Mucosa of descending colon (tissue), 3 donors: ENCODE results near the gene C18orf63. TPM values are rescaled to one million over a fixed set of nuclear protein-coding genes. Genes with fewer than 3 reads are reported as not detected.

Experiments used
- ATAC-seq: fragments of 200-7000 bp; cut with Tn5 transposase; one replicate; pipeline ENCODE4 v1.9.1; 2020; ENCODE audit warnings: mild to moderate bottlenecking, moderate library complexity
- DNase-seq, 3 donors: peaks; one replicate each; pipeline ENCODE4 v3.0.0-alpha.2; 2020
- H3K36me3 ChIP-seq: fragments of 200-600 bp; one replicate; pipeline ENCODE4 v1.8.0; 2021; ENCODE audit warnings: low read depth, mild to moderate bottlenecking
- H3K4me1 ChIP-seq: fragments of 200-600 bp; one replicate; pipeline ENCODE4 v1.8.0; 2021; ENCODE audit warnings: low read depth, mild to moderate bottlenecking
- H3K4me3 ChIP-seq: fragments of 200-600 bp; one replicate; pipeline ENCODE4 v1.8.0; 2021; ENCODE audit warnings: mild to moderate bottlenecking
- H3K9me3 ChIP-seq: fragments of 200-600 bp; one replicate; pipeline ENCODE4 v1.8.0; 2021; ENCODE audit warnings: mild to moderate bottlenecking
- intact Hi-C, 2 donors: fragments of 100-400 bp; cut with DNase I in 1 of 2; cut with micrococcal nuclease in 1 of 2; formaldehyde crosslinking; loops; one replicate each; pipeline versions ENCODE4 v1.11.0 to v1.11.1; 2022; cut with DNase I, micrococcal nuclease
- total RNA-seq, 3 donors: library from RNA; stranded (reverse); fragmentation: NEBNext Ultra II Directional in 2 of 3; extraction: Animal tissue kit (Norgen Biotek cat#: 25700) in 2 of 3; gene quantifications; one replicate each; pipeline versions ENCODE4 v1.2.1 to v1.2.4, GENCODE V29; 2021 to 2023
- TF ChIP-seq, protein P1 (sequence below): fragments of 200-600 bp; IDR thresholded peaks from one replicate; pipeline ENCODE4 v1.8.0; 2022; ENCODE audit warnings: antibody characterized with exemption, mild to moderate bottlenecking
- donor health status: DM: no; HTN: no; CAD: no; lungs with moderate emphysema.
- donor health status: DM: no; HTN: no; CAD: no.
- donor health status: DM: no; HTN: yes; CAD: no.

C18orf63 gene
- total RNA-seq, 3 donors from 2014 or later = not detected

DNA sequence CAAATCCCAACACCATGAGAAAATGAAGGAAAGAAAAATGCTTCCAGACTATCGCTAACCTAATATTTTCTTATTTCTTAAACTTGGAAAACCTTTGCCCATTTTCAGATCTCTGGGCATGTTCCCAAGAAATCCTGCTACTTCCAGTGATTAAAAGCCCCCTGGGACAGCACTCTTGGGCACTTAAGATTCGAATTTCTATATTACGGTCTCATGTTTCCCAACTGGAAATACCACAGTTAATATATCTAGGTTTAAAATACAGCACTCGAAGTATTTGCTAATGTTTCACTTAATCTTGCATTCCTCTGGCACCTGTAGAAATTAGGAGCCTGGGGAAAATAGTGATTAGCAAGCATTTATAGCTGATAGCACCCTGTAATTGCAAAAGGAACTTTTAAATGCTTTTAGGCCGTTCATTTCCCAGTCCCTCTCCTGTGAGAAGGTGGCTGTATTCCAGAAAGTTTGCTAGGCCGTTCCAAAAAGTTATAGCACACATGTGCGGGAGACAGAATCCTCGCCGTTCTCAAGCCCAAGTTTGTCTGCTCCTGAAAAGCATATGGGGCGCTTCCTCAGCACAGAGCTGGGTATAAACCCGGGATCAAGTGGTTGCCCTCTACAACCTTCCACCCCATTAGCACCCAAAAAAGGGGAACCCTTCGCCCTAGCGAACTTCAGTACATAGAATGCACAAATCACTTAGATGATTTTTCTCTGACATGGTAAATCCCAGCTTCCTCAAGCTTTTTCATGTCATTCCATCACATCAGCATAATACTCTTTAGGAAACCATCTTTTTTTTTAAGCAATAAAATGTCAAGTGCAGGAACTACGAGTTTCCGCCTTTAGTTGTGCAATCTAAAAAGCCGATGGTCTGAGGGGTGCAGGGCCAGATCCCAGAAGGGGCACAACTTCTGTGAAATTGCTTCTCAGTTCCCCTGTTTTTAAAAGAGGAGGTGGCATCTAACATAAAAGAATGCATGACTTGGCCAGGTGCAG, 80.8 kb downstream of the C18orf63 start:
- DNase-seq = no peak
- intact Hi-C loops = no loop called here
- no peaks in the 10 kb centered on the region for H3K36me3 ChIP-seq
- TF ChIP-seq, protein P1, sequence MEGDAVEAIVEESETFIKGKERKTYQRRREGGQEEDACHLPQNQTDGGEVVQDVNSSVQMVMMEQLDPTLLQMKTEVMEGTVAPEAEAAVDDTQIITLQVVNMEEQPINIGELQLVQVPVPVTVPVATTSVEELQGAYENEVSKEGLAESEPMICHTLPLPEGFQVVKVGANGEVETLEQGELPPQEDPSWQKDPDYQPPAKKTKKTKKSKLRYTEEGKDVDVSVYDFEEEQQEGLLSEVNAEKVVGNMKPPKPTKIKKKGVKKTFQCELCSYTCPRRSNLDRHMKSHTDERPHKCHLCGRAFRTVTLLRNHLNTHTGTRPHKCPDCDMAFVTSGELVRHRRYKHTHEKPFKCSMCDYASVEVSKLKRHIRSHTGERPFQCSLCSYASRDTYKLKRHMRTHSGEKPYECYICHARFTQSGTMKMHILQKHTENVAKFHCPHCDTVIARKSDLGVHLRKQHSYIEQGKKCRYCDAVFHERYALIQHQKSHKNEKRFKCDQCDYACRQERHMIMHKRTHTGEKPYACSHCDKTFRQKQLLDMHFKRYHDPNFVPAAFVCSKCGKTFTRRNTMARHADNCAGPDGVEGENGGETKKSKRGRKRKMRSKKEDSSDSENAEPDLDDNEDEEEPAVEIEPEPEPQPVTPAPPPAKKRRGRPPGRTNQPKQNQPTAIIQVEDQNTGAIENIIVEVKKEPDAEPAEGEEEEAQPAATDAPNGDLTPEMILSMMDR = no peak
- H3K4me1 ChIP-seq = no peaks in the 10 kb centered on the region
- H3K9me3 ChIP-seq = no peaks in the 10 kb centered on the region
- no peak for ATAC-seq
- H3K4me3 ChIP-seq = no peak overlapping the region

DNA sequence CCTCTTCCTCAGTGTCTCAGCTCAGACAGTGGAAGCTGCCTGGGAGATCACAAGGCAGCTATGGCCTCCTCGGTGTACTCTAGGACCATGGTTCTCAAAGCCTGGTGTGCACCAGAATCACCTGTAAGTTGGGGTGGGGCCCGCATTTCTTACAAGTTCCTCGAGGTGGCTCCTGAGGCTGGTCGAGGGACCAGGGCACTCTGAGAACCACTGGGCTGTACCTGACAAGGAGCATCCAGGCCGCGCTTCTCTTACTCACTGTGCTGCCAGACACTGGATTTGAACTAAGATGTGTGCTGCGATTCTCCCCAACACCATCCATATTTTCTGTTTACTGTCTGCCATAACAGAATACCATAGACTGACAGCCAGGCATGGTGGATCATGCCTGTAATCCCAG, 81.9 kb downstream of the C18orf63 start:
- Histone ChIP-seq H3K36me3 (no peaks in the 10 kb centered on the region), H3K4me1 (no peaks in the 10 kb centered on the region), H3K4me3 (no peak overlapping the region), H3K9me3 (no peaks in the 10 kb centered on the region)
- intact Hi-C loops = no loop called here
- peak; percentile 24 for ATAC-seq
- peak in 1 of 3 donors; percentile 35 for DNase-seq
- TF ChIP-seq, protein P1 = no peak

DNA sequence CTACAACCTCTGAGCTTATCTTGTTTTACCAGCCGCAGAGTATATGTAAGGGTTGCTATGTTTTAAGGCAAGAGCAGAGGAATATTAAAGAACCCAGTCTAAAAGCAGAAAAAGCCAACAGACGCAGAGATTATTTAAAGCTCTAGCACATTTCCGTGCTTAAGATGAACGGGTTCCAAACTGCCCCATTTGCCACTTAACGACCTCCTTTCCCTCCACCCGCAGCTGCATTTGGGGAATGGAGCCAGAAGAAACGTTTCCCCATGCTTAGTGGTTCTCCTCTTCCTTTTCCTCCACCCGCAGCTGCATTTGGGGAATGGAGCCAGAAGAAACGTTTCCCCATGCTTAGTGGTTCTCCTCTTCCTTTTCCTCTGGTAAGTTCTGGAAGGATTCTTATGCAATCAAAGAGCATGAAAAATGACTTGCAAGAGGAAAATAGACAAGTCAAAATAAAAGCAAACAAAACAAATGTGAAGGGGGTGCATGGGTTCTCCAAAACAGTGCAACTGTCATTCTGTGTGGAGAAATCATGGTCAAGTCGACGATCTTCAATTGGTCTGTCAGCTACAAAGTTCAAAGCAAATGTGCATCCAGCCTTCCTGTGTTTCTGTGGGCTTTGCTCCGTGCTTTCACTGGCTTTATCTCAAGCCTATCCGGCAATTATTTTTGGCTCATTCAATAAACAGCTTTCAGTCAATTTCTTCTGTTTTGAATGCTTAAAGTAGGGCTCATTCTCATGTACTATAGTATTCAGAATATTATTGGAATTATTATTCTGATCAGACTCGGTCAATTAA, 83.7 kb downstream of the C18orf63 start:
- H3K4me1 ChIP-seq = no peaks in the 10 kb centered on the region
- intact Hi-C loops = no loop called here
- no peak for ATAC-seq
- TF ChIP-seq, protein P1 = no peak
- no peaks in the 10 kb centered on the region for H3K36me3 ChIP-seq
- no peak for DNase-seq
- H3K9me3 ChIP-seq = no peaks in the 10 kb centered on the region
- no peak overlapping the region for H3K4me3 ChIP-seq

DNA sequence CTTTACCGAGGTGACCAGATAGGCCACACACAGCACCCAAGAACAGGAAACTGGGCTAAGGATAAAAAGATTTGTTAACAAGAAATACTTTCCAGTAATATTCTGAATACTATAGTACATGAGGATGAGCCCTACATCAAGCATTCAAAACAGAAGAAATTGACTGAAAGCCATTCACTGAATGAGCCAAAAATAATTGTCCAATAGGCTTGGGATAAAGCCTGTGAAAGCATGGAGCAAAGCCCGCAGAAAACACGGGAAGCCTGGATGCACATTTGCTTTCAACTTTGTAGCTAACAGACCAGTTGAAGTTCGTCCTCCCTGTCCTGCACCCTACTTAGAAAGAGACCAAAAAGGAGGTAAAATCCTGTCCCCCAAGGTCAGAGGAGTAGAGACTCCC, 85.2 kb downstream of the C18orf63 start:
- Histone ChIP-seq H3K36me3 (no peaks in the 10 kb centered on the region), H3K4me1 (no peaks in the 10 kb centered on the region), H3K9me3 (no peaks in the 10 kb centered on the region), H3K4me3 (no peak overlapping the region)
- ATAC-seq (no peak), DNase-seq (no peak)
- TF ChIP-seq, protein P1 = no peak
- intact Hi-C loops = no loop called here

DNA sequence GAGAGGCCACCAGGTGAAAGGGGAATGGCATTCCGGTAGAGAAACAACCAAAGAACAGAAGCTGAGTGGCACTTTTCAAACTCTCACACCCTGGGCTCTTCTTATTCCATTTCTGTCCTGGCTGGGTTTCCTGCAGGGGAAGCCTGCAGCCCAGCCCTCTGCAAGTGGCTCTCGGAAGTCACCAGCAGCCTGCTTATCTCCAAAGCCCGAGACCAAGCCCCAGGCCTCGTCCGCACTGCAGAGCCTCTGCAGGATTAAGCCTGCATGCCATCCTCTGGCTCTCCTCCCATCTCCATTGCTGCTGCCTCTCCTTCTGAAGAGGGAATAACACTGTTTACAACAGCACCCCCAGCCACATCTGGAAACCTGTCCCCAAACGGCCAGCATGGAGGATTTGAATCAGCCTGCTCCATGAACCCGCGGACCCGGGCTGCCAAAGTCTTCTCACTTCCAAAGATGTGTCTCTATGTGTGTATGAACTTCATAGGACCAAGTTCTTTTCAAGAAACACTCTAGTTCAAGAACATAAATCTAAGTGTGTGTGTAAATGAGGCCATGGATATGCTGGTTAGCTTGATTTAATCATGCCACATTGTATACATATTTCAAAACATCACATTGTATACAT, 87.3 kb downstream of the C18orf63 start:
- no peak for DNase-seq
- H3K9me3 ChIP-seq = no peaks in the 10 kb centered on the region
- intact Hi-C loops = no loop called here
- no peak for ATAC-seq
- TF ChIP-seq, protein P1 = no peak
- H3K4me1 ChIP-seq = no peaks in the 10 kb centered on the region
- H3K36me3 ChIP-seq = no peaks in the 10 kb centered on the region
- H3K4me3 ChIP-seq = no peak overlapping the region
